GM23338 (cell line): Measurements from ENCODE around the gene SH3PXD2B. TPM values are rescaled to one million over a fixed set of nuclear protein-coding genes. Genes with fewer than 3 reads are reported as not detected.

ENCODE experiments used
- ATAC-seq: fragments of 200-7000 bp; cut with Tn5 transposase; 3 replicates; pipeline ENCODE4 v1.9.1; 2020
- DNase-seq: peaks from one replicate; pipeline ENCODE4 v3.0.0-alpha.2; 2015; ENCODE audit warnings: low spot score
- H2AFZ ChIP-seq: fragments of 200-600 bp; sonication (generic); 2 replicates; pipeline ENCODE4 v1.8.0; 2016; ENCODE audit warnings: antibody characterized with exemption, mild to moderate bottlenecking, moderate library complexity
- H3F3A ChIP-seq: fragments of 200-600 bp; sonication (generic); replicated peaks from 2 replicates; pipeline ENCODE4 v1.8.0; 2017; ENCODE audit warnings: antibody characterized with exemption, mixed run types, low read depth
- H3K27ac ChIP-seq: fragments of 200-600 bp; sonication (generic); 2 replicates; pipeline ENCODE4 v1.6.1; 2016; ENCODE audit warnings: low read depth
- H3K27me3 ChIP-seq: fragments of 200-600 bp; sonication (generic); 2 replicates; pipeline ENCODE4 v1.8.0; 2016; ENCODE audit warnings: mild to moderate bottlenecking, mixed run types, moderate library complexity; ENCODE audit not compliant: insufficient read depth
- H3K36me3 ChIP-seq: fragments of 200-600 bp; sonication (generic); 2 replicates; pipeline ENCODE4 v1.8.0; 2016; ENCODE audit warnings: mild to moderate bottlenecking; ENCODE audit not compliant: insufficient read depth
- H3K4me1 ChIP-seq: fragments of 200-600 bp; sonication (generic); 2 replicates; pipeline ENCODE4 v1.8.0; 2016; ENCODE audit warnings: mild to moderate bottlenecking, moderate library complexity; ENCODE audit not compliant: insufficient read depth
- H3K4me2 ChIP-seq: fragments of 200-600 bp; sonication (generic); 2 replicates; pipeline ENCODE4 v1.7.1; 2017; ENCODE audit warnings: mixed run types
- H3K4me3 ChIP-seq: fragments of 200-600 bp; sonication (generic); 2 replicates; pipeline ENCODE4 v1.6.1; 2016; ENCODE audit warnings: mixed run types
- H3K79me2 ChIP-seq: fragments of 200-600 bp; sonication (generic); replicated peaks from 2 replicates; pipeline ENCODE4 v1.8.0; 2017; ENCODE audit warnings: mild to moderate bottlenecking; ENCODE audit not compliant: insufficient read depth
- H3K9me2 ChIP-seq: fragments of 200-600 bp; sonication (generic); 2 replicates; pipeline ENCODE4 v1.8.0; 2017; ENCODE audit not compliant: insufficient read depth
- H4K20me1 ChIP-seq: fragments of 200-600 bp; sonication (generic); replicated peaks from 2 replicates; pipeline ENCODE4 v1.8.0; 2017; ENCODE audit warnings: mild to moderate bottlenecking; ENCODE audit not compliant: insufficient read depth
- H3K27ac Mint-ChIP-seq: 2 replicates; pipeline ENCODE4 v1.8.0; 2020; ENCODE audit warnings: inconsistent platforms, mild to moderate bottlenecking, moderate library complexity, mixed read lengths
- H3K27me3 Mint-ChIP-seq: 3 replicates; pipeline ENCODE4 v1.8.0; 2022; ENCODE audit warnings: low read depth, mild to moderate bottlenecking, moderate library complexity, mixed read lengths, inconsistent platforms; ENCODE audit not compliant: insufficient read depth, poor library complexity
- H3K36me3 Mint-ChIP-seq: 3 replicates; pipeline ENCODE4 v1.8.0; 2021; ENCODE audit warnings: low read depth, mild to moderate bottlenecking, inconsistent platforms, moderate library complexity, mixed read lengths
- H3K4me1 Mint-ChIP-seq: 3 replicates; pipeline ENCODE4 v1.8.0; 2020; ENCODE audit warnings: mild to moderate bottlenecking, inconsistent platforms, mixed read lengths
- H3K4me3 Mint-ChIP-seq: 3 replicates; pipeline ENCODE4 v1.8.0; 2021; ENCODE audit warnings: moderate library complexity, mild to moderate bottlenecking, inconsistent platforms, mixed read lengths
- H3K9me3 Mint-ChIP-seq: 3 replicates; pipeline ENCODE4 v1.8.0; 2020; ENCODE audit warnings: moderate library complexity, mild to moderate bottlenecking, inconsistent platforms, mixed read lengths
- CREB1 ChIP-seq: fragments of 250-450 bp; sonication (Bioruptor Pico); IDR thresholded peaks from 2 replicates; pipeline ENCODE4 v1.5.0; 2020; ENCODE audit warnings: low read depth, mild to moderate bottlenecking, moderate library complexity
- EZH2 ChIP-seq: fragments of 200-600 bp; sonication (generic); IDR thresholded peaks from one replicate; pipeline ENCODE4 v1.8.0; 2017; ENCODE audit warnings: antibody characterized with exemption, mild to moderate bottlenecking, low read depth; ENCODE audit not compliant: unreplicated experiment
- EZH2phosphoT487 ChIP-seq: fragments of 200-600 bp; sonication (generic); IDR thresholded peaks from one replicate; pipeline ENCODE4 v1.8.1; 2018; ENCODE audit warnings: antibody characterized with exemption; ENCODE audit not compliant: unreplicated experiment
- JUNB ChIP-seq: IDR thresholded peaks from one replicate; pipeline ENCODE4 v1.6.1; 2016; ENCODE audit warnings: antibody characterized with exemption; ENCODE audit not compliant: unreplicated experiment
- NANOG ChIP-seq: IDR thresholded peaks from 2 replicates; pipeline ENCODE4 v1.6.1; 2016; ENCODE audit warnings: antibody characterized with exemption, borderline replicate concordance
- POLR2AphosphoS5 ChIP-seq: IDR thresholded peaks from 2 replicates; pipeline ENCODE4 v1.6.1; 2016; ENCODE audit warnings: antibody characterized with exemption, low read depth
- ZNF114 ChIP-seq: fragments of 250-450 bp; sonication (Bioruptor Pico); IDR thresholded peaks from 2 replicates; pipeline ENCODE4 v1.5.0; 2020; ENCODE audit warnings: mild to moderate bottlenecking, moderate library complexity
- ZNF331 ChIP-seq: fragments of 250-450 bp; sonication (Bioruptor Pico); IDR thresholded peaks from 2 replicates; pipeline ENCODE4 v1.5.0; 2020; ENCODE audit warnings: low read depth, mild to moderate bottlenecking, moderate library complexity
- polyA plus RNA-seq: library from polyadenylated mRNA; unstranded; fragments of >200 nt; fragmentation: Nextera tagmentation; extraction: Ambion mirVana; gene quantifications from 2 replicates; pipeline ENCODE4 v1.2.1, GENCODE V29; 2016
- total RNA-seq: library from RNA; depleted of rRNA; stranded (reverse); fragments of >200 nt; shearing (Covaris generic); gene quantifications from 2 replicates; pipeline ENCODE4 v1.2.3, GENCODE V29; 2014
- TF ChIP-seq, protein P1 (sequence below), 2 experiments: fragments of 200-600 bp in 1 of 2; sonication (generic) in 1 of 2; conservative IDR thresholded peaks; 2 replicates each; pipeline versions ENCODE4 v1.5.1 to v1.6.1; 2016 to 2017; ENCODE audit warnings: antibody characterized with exemption in 2 of 2, low read depth in 2 of 2, mild to moderate bottlenecking in 2 of 2, moderate library complexity in 1 of 2
- TF ChIP-seq, protein P2 (sequence below): fragments of 250-450 bp; sonication (Bioruptor Pico); IDR thresholded peaks from 2 replicates; pipeline ENCODE4 v1.5.0; 2020; ENCODE audit warnings: mild to moderate bottlenecking, moderate library complexity
- TF ChIP-seq, protein P3 (sequence below): IDR thresholded peaks from 2 replicates; pipeline ENCODE4 v1.6.1; 2016; ENCODE audit warnings: antibody characterized with exemption

The SH3PXD2B gene
- total and polyA plus RNA-seq, 2 experiments from 2014 or later: 40.2 to 52.5 TPM

DNA sequence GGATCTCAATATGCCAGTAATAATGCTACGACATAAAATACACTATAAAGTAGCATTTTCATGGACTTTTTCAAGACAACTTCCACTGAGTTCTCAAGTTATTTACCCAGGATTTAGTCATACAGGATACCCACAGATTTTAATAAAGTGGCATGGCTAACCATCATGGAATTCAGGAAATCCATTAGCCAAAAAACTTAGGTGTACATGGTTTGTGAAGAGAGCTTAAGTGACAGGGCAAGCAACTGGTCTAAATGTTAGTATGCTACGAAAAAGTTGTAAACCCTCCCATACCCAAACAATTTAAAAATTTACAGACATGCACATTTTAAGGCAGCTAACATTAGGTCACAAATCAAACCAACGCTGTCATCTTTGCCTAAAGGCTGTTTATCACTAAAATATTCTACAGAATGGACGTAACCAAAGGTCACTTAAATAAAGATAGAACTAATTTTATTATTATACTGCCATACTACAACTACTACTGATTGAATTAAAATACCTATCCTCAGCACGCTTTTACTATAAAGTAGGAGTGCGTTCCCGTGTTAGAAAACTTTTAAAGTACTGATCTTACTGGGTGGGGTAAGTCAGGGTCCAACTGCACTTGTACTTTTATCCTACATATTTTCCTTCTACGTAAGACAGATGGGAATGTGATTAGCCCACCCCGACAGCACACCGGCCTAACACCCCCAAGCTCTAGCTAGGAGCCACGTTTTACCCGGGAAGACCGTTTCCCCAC is 171.9 kb downstream of the SH3PXD2B start:
- Histone ChIP-seq H3K9me2 (no peaks in the 10 kb centered on the region), H4K20me1 (peaks cover 46% of the 10 kb centered on the region), H3K4me1 (peaks cover 31% of the 10 kb centered on the region), H3K27me3 (no peaks in the 10 kb centered on the region), H3K27ac (peak overlapping the region; percentile 96), H2AFZ (0 out of 2 replicates have a peak overlapping the region, but pooled peaks have one; percentile 21), H3K4me2 (peak overlapping the region; percentile 91), H3F3A (peaks cover 6% of the 10 kb centered on the region; the same call in 1 of the 2 replicates), H3K36me3 (no peaks in the 10 kb centered on the region), H3K79me2 (peaks cover 58% of the 10 kb centered on the region), H3K4me3 (peak overlapping the region; percentile 95)
- H3K4me1 Mint-ChIP-seq: peaks cover 26% of the 10 kb centered on the region
- no peak for DNase-seq
- no peaks in the 10 kb centered on the region for H3K9me3 Mint-ChIP-seq
- H3K4me3 Mint-ChIP-seq: peak overlapping the region; percentile 98
- H3K27ac Mint-ChIP-seq: peak overlapping the region; percentile 95
- H3K36me3 Mint-ChIP-seq: peaks cover 10% of the 10 kb centered on the region; the same call in 2 of the 3 replicates
- TF ChIP-seq POLR2AphosphoS5 (no peak), EZH2phosphoT487 (no peak), EZH2 (no peak), NANOG (no peak), JUNB (no peak), CREB1 (CRISPR knock-in tag) (no peak), ZNF331 (CRISPR knock-in tag) (no peak)
- TF ChIP-seq, protein P1, sequence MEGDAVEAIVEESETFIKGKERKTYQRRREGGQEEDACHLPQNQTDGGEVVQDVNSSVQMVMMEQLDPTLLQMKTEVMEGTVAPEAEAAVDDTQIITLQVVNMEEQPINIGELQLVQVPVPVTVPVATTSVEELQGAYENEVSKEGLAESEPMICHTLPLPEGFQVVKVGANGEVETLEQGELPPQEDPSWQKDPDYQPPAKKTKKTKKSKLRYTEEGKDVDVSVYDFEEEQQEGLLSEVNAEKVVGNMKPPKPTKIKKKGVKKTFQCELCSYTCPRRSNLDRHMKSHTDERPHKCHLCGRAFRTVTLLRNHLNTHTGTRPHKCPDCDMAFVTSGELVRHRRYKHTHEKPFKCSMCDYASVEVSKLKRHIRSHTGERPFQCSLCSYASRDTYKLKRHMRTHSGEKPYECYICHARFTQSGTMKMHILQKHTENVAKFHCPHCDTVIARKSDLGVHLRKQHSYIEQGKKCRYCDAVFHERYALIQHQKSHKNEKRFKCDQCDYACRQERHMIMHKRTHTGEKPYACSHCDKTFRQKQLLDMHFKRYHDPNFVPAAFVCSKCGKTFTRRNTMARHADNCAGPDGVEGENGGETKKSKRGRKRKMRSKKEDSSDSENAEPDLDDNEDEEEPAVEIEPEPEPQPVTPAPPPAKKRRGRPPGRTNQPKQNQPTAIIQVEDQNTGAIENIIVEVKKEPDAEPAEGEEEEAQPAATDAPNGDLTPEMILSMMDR (conservative IDR thresholded peaks at IDR 0.05; ENCODE audit: low read depth in 2 of 2): no peak
- H3K27me3 Mint-ChIP-seq: peaks cover 16% of the 10 kb centered on the region
- ATAC-seq: no peak

DNA sequence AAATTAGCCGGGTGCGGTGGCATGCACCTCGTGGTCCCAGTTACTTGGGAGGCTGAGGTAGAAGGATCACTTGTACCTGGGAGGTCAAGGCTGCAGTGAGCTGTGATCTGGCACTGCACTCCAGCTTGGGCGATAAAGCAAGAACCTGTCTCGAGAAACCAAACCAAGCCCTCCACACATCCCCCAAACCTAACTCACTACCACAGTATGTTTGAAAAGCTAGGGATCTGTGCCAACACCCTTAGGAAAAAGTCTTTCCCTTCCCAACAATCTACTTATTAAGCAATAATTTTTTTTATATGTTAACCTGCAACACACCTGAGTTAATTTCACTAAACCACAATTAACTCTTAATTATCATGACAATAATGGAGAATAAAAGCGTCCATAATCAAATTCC is 173.0 kb downstream of the SH3PXD2B start:
- Histone ChIP-seq H3K79me2 (peaks cover 69% of the 10 kb centered on the region), H3K27me3 (no peaks in the 10 kb centered on the region), H3K36me3 (no peaks in the 10 kb centered on the region), H3K27ac (no peak overlapping the region), H3K9me2 (no peaks in the 10 kb centered on the region), H2AFZ (no peak overlapping the region), H4K20me1 (peaks cover 53% of the 10 kb centered on the region), H3F3A (peaks cover 6% of the 10 kb centered on the region; the same call in 1 of the 2 replicates), H3K4me3 (peak overlapping the region; percentile 95), H3K4me2 (peak overlapping the region; percentile 91), H3K4me1 (peaks cover 33% of the 10 kb centered on the region)
- DNase-seq (no peak), ATAC-seq (no peak)
- Mint-ChIP-seq H3K4me3 (peak overlapping the region; percentile 98), H3K27ac (0 out of 2 replicates have a peak overlapping the region, but pooled peaks have one; percentile 5), H3K36me3 (peaks cover 13% of the 10 kb centered on the region; the same call in 2 of the 3 replicates), H3K27me3 (peaks cover 19% of the 10 kb centered on the region), H3K4me1 (peaks cover 31% of the 10 kb centered on the region), H3K9me3 (no peaks in the 10 kb centered on the region)
- no peak for TF ChIP-seq EZH2phosphoT487
- TF ChIP-seq, protein P2, sequence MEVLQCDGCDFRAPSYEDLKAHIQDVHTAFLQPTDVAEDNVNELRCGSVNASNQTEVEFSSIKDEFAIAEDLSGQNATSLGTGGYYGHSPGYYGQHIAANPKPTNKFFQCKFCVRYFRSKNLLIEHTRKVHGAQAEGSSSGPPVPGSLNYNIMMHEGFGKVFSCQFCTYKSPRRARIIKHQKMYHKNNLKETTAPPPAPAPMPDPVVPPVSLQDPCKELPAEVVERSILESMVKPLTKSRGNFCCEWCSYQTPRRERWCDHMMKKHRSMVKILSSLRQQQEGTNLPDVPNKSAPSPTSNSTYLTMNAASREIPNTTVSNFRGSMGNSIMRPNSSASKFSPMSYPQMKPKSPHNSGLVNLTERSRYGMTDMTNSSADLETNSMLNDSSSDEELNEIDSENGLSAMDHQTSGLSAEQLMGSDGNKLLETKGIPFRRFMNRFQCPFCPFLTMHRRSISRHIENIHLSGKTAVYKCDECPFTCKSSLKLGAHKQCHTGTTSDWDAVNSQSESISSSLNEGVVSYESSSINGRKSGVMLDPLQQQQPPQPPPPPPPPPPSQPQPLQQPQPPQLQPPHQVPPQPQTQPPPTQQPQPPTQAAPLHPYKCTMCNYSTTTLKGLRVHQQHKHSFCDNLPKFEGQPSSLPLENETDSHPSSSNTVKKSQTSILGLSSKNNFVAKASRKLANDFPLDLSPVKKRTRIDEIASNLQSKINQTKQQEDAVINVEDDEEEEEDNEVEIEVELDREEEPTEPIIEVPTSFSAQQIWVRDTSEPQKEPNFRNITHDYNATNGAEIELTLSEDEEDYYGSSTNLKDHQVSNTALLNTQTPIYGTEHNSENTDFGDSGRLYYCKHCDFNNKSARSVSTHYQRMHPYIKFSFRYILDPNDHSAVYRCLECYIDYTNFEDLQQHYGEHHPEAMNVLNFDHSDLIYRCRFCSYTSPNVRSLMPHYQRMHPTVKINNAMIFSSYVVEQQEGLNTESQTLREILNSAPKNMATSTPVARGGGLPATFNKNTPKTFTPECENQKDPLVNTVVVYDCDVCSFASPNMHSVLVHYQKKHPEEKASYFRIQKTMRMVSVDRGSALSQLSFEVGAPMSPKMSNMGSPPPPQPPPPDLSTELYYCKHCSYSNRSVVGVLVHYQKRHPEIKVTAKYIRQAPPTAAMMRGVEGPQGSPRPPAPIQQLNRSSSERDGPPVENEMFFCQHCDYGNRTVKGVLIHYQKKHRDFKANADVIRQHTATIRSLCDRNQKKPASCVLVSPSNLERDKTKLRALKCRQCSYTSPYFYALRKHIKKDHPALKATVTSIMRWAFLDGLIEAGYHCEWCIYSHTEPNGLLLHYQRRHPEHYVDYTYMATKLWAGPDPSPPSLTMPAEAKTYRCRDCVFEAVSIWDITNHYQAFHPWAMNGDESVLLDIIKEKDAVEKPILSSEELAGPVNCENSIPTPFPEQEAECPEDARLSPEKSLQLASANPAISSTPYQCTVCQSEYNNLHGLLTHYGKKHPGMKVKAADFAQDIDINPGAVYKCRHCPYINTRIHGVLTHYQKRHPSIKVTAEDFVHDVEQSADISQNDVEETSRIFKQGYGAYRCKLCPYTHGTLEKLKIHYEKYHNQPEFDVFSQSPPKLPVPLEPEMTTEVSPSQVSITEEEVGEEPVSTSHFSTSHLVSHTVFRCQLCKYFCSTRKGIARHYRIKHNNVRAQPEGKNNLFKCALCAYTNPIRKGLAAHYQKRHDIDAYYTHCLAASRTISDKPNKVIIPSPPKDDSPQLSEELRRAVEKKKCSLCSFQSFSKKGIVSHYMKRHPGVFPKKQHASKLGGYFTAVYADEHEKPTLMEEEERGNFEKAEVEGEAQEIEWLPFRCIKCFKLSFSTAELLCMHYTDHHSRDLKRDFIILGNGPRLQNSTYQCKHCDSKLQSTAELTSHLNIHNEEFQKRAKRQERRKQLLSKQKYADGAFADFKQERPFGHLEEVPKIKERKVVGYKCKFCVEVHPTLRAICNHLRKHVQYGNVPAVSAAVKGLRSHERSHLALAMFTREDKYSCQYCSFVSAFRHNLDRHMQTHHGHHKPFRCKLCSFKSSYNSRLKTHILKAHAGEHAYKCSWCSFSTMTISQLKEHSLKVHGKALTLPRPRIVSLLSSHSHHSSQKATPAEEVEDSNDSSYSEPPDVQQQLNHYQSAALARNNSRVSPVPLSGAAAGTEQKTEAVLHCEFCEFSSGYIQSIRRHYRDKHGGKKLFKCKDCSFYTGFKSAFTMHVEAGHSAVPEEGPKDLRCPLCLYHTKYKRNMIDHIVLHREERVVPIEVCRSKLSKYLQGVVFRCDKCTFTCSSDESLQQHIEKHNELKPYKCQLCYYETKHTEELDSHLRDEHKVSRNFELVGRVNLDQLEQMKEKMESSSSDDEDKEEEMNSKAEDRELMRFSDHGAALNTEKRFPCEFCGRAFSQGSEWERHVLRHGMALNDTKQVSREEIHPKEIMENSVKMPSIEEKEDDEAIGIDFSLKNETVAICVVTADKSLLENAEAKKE (CRISPR knock-in tag): no peak
- TF ChIP-seq, protein P3, sequence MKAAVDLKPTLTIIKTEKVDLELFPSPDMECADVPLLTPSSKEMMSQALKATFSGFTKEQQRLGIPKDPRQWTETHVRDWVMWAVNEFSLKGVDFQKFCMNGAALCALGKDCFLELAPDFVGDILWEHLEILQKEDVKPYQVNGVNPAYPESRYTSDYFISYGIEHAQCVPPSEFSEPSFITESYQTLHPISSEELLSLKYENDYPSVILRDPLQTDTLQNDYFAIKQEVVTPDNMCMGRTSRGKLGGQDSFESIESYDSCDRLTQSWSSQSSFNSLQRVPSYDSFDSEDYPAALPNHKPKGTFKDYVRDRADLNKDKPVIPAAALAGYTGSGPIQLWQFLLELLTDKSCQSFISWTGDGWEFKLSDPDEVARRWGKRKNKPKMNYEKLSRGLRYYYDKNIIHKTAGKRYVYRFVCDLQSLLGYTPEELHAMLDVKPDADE: no peak
- TF ChIP-seq ZNF114 (CRISPR knock-in tag): no peak
